ENCODE data around the gene CCDC197.

The CCDC197 gene

DNA sequence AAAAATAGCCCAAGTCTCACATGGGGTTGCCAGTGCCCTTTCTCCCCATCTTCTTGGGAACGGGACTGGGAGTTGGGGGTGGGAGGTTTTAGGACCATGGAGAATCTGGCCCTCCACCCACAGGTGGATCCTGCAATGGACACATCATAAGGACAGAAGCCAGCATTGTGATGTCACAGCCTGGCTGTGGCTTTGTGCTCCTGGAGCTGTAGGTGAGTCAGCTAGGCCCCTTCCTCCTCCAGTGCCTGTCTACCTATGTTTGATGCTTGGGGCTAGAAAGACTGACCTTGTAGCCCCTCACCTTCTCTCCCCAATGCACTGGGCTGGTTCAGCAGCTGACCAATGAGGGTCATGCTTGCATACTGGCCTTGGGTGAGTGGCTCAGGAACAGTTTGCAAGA, at the start of gene CCDC197:
Gene CCDC197, plus strand, starts transcription at position 220 of the 400 bp plus-strand sequence. CDS start 831 bp downstream, outside the sequence.
- ATAC-seq = no peak

DNA sequence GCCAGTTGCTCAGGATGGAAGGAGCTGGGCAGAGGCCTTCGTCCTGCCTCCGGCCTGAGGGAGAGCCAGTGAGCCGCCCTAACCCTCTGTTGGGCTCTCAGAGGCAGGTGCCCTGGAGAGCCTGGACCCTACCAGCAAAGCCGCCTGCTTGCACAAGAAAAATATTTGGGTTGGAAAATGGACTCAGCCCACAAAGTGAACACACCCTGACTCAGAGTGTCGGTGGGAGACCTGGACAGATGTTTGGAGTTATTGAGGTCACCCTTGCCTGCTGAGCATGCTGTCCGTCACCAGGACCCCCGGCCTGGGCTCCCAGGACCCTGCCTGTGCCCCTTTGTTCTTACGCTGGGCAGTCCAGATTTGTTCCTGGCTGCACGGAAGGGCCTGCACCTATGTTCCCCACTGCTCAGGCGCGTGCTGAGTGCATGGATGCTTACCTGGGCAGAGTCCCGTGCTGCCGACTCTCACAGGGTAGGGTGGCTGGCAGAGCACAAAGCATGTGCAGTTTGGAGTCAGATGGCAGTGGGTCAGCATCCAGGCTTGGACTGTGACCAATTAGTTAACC, 47.5 kb upstream of the CCDC197 start:
- no peak for ATAC-seq

DNA sequence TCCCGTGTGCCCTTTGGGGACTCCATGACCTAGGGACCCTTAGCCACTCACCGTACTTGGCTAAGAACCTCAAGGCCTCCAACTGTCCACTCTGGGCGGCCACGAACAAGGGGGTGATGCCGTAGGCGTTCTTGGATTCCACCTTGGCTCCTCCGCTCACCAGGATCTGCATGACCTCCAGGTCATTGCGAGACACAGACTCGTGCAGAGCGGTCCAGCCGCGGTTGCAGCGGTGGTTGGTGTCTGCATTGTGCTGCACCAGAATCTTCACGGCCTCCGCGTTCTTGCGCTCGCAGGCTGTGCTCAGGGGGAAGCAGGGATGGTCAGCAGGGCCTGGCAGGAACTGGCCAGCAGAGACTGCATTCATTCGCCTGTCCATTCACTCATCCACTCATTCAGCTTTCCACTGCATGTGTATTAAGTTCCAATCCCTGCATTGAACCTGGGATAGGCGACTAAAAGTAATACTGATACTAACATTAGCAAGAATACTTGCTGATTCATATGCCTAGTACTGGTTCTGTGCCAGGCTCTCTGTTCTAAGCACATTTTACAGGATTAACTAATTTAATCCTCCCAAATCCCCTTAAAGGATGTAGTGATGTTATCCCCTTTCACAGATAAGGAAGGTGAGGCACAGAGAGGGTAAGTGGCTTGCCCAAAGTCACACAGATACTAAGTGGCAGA, 46.0 kb upstream of the CCDC197 start:
- ATAC-seq = peak in 1 of 2 donors; percentile 34

DNA sequence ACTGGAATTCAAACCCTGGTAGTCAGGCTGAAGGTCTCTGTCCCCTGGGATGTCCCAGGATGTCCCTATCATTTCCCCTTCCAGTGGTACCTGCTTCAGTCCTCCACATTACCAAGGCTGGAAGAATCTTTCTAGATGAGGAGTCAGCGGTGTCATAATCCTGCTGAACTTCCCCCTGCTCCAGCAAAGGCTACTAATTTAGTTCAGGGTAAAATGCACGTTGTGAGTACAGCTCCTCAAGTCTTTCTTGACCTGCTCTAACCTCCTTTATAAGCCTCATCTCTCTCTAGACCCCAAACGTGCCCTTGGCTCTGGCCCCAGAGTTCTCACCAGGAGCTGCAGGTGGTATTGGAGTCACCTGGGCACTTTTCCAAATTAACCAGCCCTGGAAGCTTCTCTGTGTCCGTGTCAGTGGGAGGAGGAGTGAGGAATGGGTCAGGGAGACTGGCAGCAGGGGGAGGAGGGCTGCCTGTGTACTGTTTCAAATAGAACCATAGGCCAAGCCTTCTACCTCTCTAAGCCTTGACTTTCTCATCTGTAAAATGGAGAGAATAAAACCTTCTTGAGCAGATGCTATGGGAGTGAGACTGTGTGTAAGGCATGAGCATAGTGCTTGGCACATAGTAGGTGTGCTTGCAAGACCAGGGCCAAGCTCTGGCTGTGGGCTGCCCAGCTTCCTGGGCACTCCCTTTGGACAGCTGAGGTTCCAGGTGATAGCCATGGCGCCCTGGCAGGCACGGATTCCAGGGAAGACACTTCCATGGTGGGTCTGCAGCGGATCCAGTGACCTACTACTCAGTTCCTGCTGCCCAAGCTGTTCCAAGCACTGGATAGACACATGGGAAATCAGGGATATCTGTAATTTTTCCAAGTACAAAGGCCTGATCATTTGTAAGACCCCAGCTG, 45.2 kb upstream of the CCDC197 start:
- ATAC-seq = no peak

DNA sequence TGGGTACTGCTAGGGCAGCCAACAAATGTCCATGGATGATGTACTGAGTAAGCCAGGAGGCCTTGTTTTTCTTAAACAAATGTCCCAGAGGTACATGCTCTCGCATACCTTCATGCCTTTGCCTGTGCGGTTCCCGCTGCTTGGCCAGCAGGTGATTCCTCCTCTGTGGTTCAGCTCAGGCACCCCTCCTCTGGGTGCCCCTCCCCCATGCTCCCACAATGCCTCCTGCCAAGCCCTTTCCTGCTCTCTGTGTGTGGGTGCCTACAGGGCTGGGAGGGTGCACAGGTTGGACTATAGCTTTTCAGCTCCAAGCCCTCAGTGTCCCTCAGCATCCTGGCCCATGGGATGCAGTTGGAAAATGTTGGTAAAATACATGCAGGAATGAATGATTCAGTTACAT, 44.3 kb upstream of the CCDC197 start:
- ATAC-seq = no peak

DNA sequence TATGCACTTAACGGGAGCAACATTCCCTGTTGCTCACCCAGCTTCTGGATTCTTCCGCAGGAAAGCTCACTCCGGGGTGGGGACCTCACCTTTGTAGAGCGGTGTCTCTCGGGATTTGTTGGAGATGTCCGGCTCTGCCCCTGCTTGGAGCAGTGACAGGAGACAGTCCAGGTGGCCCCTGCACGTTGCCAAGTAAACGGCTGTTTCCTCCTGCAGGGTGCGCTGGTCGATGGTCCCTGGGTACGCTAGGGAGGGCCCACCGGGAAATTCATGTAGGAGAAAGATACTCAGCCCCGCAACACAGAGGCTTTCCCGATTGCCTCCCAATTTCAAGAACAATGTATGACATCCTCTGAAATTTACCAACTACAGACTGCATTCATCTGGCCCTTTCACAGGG, 43.8 kb upstream of the CCDC197 start:
- ATAC-seq = no peak

DNA sequence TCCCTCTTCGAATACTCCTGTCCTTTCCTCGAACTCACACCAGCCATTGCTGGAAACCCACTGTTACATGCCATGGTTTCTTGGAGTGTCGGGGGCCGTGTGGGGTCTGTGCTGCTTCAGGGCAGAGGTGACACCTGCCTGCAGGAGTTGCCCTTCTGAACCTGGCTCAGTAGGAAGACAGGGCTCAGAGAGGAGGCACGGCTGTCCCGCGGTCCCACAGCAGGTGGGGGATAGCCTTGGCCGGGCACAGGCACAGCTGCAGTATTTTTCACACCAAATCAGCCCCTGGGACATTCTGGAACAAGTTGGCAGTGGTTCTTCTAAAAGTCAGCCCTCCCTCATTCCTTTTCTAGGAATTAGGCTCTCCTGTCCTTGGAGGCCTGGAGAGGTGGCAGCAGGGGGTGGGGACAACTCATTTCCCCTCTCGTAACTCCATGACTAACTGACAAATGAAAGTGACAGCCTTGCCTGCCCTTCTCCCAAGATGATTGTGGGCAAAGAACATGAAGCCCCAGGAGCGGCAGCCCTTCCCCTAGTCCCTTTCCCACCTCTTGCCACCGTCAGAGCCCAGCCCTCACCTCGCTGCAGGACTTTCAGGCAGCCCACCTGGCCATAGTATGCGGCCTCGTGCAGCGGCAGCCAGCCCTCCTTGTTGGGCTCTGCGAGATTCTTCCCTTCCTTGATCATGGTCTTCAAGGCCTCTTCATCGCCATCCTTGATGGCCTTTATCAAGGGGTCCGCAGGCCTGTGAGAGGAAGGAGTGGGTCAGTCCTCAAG, 43.2 kb upstream of the CCDC197 start:
- no peak for ATAC-seq

DNA sequence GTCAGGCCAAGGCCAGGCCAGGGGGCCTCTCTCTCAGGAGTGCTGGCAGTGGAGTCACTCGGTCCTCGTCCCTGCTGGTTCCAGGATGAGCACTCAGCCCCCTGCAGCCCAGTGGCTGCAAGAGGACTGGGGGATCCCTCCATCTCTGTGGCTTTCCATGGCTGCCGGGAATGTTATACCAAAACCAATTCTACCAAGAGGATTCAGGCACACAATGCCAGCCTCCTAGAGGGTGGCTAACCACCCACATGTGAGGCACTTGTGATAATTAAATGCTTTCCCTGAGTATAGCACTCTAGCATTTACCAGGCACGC, 42.6 kb upstream of the CCDC197 start:
- ATAC-seq = no peak

DNA sequence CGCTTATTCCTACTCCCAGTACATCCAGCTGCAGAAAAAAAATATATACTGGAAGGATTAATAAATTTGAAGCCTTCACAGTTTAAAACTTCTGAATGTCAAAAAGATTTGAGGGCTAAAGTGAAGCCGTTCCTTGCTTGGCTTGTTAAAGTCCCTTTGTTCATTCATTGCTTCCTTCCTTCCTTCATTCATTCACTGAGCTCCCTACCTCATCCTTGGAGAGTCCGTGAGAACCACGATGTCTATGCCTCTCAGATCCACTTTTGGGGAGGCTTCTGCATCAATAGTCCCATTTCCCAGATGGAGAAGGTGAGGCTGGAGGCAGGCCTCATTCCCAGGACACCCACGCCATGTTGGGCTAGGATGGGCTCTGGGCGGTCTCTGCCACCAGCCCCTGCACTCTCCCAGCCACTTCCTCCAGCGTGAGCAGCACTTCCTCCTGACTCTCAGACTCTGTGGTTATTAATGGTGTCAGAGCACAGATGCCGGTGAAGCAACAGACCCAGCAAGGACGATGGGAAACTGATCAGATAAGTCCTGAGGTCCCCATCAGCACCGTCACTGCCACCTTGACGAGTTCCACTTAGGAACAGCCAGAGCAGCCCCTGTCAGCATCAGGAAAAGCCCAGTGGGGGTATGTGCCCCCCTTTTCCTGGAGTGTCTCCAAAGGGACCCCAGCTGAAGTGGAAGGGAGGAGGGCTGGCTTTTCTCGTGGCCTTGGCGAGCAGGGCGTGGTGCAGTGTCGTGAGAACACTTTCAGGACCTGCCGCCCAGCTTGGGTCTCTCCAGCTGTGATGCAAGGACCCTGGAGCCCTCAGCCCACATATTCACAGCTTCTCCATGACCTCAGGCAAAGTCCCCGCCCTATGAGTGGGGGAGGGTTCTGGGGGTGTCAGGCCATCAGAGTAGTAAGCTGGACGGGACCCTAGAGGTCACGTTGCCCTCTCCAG, 41.9 kb upstream of the CCDC197 start:
- ATAC-seq = peak; percentile 23 to 24

DNA sequence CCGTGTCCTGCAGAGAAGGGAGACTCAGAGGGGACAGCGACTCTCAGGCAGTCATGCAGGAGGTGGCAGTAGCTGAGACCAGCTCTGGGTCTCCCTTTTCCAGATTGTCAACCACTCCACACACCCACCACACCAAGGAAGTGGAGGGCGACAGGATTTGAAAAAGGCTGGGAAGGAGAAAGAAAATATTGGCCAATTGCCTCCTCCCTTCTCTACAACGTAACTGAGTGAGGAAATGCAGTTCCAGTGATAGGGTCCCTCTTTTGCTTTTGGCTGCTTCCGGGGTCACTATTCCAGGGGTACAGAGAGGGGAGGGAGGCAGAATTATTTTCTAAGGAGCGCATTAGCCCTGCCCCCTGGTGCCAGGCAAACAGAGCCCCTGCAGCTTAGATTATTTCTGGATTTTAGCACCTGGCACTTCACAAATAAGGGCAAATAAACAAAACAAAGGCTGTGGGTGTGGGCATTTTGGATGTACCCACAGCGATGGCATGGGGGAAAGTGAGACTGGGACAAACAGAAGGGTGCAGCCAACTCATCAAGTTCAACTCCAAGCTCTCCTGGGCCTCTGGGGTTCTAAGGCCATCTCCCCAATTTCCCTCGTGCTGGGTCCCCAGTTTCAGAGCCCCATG, 41.1 kb upstream of the CCDC197 start:
- ATAC-seq = no peak

DNA sequence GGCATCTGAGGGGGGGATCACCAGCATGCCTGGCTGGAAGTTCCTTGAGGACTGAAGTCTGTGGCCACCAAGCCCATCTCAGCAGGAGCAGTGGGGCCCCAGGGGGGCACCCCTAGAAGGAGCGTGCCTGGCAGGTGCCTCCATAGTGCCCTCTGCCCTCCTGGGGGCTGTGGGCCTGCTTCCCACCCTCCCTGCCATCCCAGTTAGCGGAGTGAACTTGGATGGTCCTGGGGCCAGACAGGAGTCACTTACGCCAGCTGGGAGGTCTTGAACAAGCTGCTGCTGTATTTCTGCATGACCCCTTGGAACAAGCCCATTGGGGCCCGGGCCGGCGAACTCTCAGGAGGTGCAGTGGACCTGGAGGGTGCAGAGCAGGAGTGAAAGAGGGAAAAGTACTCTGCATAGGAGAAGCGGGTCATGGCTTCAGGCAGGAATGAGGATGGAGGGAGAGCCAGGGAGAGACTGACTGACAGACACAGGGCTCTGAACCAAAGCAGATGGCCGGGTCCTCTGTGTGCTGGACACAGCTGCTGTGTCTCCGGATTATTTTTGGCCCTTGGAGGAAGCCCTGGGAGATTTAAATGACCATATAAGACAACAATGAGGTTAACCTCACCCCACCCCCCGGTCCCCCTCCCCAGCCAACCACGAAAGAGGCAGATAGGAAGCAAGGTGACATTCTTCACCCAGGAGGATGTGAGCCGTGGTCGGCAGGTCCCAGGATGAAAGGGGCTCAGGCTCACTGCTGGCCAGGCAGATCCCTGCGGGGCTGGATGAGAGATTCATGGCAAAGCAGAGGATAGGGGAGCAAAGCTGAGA, 40.4 kb upstream of the CCDC197 start:
- no peak for ATAC-seq

DNA sequence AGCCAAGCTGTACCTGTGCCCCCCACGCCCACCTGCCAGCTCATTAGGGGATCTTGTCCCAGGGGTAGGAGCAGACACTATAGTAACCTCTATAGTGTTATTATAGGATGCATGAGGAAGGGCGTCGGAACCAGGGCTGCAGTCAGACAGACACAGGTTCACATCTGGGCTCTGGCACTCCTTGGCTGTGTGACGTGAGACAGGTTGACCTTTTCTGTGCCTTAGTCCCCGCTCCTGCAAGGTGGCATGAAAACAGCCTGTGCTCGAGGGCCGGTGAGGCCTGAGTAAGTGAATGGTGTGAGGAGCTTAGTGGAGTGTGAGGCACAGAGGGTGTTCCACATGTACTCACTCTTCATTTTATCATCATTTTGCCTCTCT, 39.8 kb upstream of the CCDC197 start:
- ATAC-seq = no peak

DNA sequence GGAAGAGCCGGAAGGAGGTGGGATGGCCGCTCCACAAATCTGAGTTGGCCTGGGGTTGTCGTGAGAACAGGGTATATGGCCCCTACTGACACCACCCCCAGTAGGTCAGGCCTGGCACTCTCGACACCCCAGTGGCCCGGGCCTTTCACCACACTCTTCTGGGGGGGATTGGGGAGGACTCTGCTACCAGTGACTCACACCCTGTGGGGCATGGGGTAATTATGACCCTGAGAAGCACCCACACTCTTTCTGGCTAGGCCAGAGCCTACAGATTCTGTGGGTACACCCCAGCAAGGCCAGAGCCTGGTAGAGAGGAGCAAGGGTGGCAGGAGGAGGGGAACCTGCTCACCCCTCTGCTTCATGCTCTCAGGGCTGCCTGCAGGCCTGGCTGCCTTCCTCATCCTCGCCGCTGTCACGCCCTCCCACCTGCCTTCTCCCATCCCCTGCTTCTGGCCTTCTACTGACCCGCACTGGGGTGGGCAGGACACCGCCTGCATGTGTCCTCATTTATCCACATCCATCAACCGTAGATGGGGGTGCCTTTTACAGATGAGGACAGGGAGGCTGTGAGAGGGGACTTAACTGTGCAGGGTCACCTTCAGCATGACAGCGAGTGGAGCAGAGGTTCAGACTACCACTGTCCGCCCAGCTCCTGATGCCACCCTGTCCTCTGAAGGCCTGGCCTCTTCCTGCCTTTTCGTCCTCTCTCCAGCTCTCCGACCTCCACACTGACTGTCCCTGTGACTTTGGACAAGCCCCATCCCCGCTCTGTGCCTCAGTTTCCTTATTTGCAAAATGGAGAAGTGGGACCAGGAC, 39.1 kb upstream of the CCDC197 start:
- no peak for ATAC-seq

DNA sequence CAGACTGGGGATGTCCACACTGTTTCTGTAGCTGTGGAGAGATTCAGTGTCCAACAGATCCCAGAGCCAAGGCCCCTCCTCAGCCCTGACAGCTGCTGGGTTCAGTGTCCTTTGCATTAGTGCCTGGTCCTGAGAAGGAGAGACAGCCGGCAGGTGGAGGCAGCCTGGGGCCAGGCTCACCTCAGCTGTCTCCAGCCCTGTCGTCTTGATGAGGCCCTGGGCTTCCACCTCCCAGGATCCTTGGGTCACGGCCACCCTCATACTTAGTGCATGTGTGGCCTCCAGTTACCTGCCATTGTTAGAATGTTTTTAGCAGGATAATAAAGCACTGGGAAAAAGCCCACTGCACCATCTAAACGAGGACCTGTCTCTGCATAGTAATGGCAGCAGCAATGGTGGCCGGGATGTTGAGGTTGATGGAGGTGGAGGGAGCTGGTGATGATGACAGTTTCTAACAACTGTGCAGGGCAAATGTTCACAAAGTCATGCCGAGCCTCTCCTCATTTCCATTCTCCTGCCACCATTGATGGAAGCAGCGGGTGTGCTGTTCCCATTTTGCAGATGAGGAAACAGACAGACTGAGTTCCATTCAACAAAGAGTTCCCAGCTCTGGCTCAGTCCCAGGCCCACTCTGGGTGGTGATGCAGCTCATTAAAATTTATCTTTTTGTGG, 38.4 kb upstream of the CCDC197 start:
- no peak for ATAC-seq

DNA sequence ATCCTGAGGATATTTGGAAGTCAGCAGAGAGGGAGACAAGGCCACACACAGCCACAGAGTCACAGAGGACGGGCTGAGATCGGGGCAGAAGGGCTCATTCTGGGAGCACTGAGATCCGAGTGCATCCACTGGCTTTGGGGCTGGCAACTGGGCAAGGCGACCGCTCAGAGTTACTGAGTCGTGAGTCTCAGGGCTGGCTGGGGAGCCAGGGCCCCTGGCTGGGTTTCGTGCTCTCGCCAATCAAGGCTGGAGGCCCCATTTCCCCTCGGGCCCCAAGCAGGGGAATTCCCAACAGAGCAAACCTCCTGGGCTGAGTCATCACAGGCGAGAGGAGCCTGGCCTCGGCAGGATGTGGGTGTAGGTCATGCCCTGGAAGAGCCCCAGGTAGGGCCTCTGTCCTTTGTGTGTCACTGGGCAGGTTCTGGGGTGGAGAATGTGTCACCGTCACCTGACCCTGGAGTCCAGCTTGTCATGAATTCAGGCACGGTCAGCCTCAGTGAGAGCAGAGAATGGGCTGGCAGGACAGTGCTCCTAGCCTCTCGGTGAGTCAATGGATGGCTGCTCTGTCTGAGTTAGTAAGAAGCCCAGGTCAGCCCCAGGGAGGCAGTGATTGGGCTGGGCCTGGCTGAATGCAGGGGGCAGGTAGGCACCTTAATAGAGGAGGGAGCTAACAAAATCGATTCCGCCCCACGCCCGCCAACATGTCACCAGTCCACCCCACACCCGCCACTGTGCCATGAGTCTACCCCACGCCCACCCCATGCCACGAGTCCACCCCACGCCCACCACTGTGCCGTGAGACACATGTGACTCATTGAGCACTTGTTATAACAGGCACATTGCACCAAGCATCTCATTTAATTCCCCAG, 37.6 kb upstream of the CCDC197 start:
- peak; percentile 73 to 76 for ATAC-seq

DNA sequence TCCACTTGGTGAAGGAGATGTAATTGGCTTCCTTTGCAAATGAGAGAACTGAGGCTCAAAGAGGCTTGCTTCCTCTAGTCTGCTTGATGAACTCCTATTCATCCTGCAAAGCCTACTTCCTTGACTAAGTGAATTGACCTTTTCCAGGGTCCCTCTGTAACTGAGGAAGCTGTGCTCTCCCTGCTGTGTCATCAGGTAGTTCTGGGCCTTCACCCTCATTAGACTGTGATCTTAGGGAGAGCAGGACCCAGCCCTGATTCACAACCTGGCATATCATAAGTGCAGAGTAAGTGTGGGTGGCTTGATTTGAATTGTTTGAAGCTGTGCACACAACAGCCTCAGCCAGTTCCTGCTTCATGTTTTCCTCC, 37.0 kb upstream of the CCDC197 start:
- ATAC-seq = peak; percentile 36 to 39

DNA sequence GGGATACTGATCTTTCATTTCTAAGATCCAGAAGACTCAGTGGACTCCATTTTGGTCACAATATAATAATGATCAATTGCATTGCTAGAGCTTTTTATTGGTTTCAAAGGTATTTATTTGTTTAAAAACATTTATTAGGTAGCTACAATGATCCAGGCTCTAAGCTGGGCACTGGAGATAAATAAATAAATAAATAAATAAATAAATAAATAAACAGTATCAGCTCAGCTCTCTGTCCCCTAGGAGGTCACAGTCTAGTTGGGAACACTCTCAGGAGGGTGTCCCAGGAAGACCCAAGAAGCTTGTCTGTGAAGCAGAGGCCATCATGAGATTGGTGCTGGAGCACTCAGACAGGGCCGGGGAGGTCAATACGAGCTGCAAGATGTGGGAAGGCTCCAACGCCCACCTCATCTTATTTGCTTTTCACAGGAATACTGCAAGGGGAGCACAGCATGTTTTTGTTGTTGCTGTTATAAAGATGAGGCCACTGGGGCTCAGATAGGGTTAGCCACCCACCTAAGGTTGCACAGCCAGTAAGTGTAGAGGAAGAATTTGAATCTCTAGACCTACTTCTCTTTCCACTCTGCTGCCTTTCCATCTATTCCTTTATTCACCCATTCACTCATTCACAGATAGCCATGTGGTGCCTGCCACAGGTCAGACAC, 36.2 kb upstream of the CCDC197 start:
- no peak for ATAC-seq

DNA sequence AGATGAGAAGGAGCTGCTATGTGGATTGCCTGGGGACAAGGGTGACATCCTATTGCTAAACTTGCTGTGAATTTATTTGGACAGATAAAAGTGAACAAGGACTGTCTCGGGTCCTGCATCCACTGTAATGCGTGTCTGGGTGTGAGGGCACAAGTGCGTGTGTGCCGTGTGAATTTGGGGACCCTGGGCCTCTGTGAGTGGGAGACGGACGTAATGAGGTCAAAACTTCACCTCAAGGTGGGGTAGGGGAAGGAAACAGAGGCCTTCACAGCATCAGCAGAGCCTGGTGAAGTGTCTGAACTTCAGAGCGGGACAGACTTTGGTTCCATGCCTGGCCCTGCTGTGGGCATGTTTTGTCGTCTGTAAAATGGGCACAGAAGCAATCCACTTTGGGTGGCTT, 35.5 kb upstream of the CCDC197 start:
- no peak for ATAC-seq

Measured in activated CD4-positive, CD25-positive, alpha-beta regulatory T cell treated with anti-CD3 and anti-CD28 coated beads, Interleukin-2, amount 50 U/mL, for 24 hours (primary cell).